Mammary epithelial cell (primary cell): Measurements from ENCODE around the gene PKHD1.

Experiments used
- CTCF ChIP-seq, 2 donors: IDR thresholded peaks in 1 of 2; conservative IDR thresholded peaks in 1 of 2; 2 replicates each; pipeline ENCODE4 v1.5.1; 2011 to 2012; ENCODE audit warnings: inconsistent platforms in 2 of 2, low read length in 2 of 2, mild to moderate bottlenecking in 2 of 2, control low read depth in 1 of 2, low read depth in 1 of 2; ENCODE audit not compliant: insufficient read depth in 1 of 2; ENCODE audit errors: extremely low read depth in 1 of 2
- EZH2 ChIP-seq: IDR thresholded peaks from 2 replicates; pipeline ENCODE4 v1.6.1; 2012; ENCODE audit warnings: low read length, inconsistent platforms, borderline replicate concordance

GRCh38 chr6:52010806-52011205 lies 76.6 kb downstream of the PKHD1 start:
- no peak for TF ChIP-seq CTCF (conservative IDR thresholded peaks at IDR 0.05 in 1 of 2, IDR thresholded peaks at IDR 0.05 in 1 of 2; ENCODE audit: extremely low read depth in 1 of 2, insufficient read depth in 1 of 2, low read depth in 1 of 2, low read length in 2 of 2)
- TF ChIP-seq EZH2 = no peak
